K562 (cell line): ENCODE results near the gene TUT7. TPM values are rescaled to one million over a fixed set of nuclear protein-coding genes. Genes with fewer than 3 reads are reported as not detected.

Source experiments
- HMGN3 ChIP-seq: IDR thresholded peaks from 2 replicates; pipeline ENCODE4 v1.6.1; 2011; ENCODE audit warnings: borderline replicate concordance, low read depth, mild to moderate bottlenecking, mixed read lengths, low read length; ENCODE audit not compliant: insufficient read length; ENCODE audit errors: extremely low read depth
- HNRNPK ChIP-seq: fragments of 200-400 bp; formaldehyde crosslinking; IDR thresholded peaks from one replicate; pipeline ENCODE4 v1.6.1; 2018; ENCODE audit warnings: mild to moderate bottlenecking, low read depth, low read length; ENCODE audit not compliant: poor library complexity, severe bottlenecking
- KAT7 ChIP-seq: sonication (generic); formaldehyde crosslinking; IDR thresholded peaks from 2 replicates; pipeline ENCODE4 v1.8.0; 2022; ENCODE audit warnings: missing genetic modification reagents, mild to moderate bottlenecking, borderline replicate concordance
- KDM4B ChIP-seq, 2 experiments: fragments of 450-650 bp in 1 of 2; sonication (generic) in 1 of 2; IDR thresholded peaks; 2 replicates each; pipeline ENCODE4 v1.6.1; 2016 to 2017; ENCODE audit warnings: borderline replicate concordance in 2 of 2, antibody characterized with exemption in 1 of 2, low read depth in 1 of 2, mild to moderate bottlenecking in 1 of 2
- NFE2 ChIP-seq: IDR thresholded peaks from 2 replicates; pipeline ENCODE4 v1.6.1; 2014; ENCODE audit warnings: antibody characterized with exemption, low read depth
- TCF15 ChIP-seq: fragments of 250-450 bp; sonication (Bioruptor Pico); IDR thresholded peaks from 2 replicates; pipeline ENCODE4 v1.8.0; 2022; ENCODE audit warnings: moderate library complexity, mild to moderate bottlenecking, inconsistent platforms
- XRCC4 ChIP-seq: IDR thresholded peaks from one replicate; pipeline ENCODE4 v1.6.1; 2011; ENCODE audit not compliant: insufficient read depth, insufficient read length; ENCODE audit errors: extremely low read depth
- ZFPM2 ChIP-seq: fragments of 250-450 bp; sonication (Bioruptor Pico); IDR thresholded peaks from 2 replicates; pipeline ENCODE4 v1.5.1; 2022; ENCODE audit warnings: mild to moderate bottlenecking
- ZNF316 ChIP-seq: fragments of 450-650 bp; IDR thresholded peaks from 2 replicates; pipeline ENCODE4 v1.6.1; 2016
- ZNF785 ChIP-seq: fragments of 250-450 bp; sonication (Bioruptor Pico); IDR thresholded peaks from 2 replicates; pipeline ENCODE4 v1.4.0; 2020; ENCODE audit warnings: mild to moderate bottlenecking
- polyA plus RNA-seq, 8 experiments: library from polyadenylated mRNA; depleted of rRNA in 4 of 8; stranded (reverse) in 5 of 8; unstranded in 3 of 8; fragments of >200 nt; fragmentation: Nextera tagmentation in 2 of 8; fragmentation: Illumina TruSeq in 1 of 8; extraction: Ambion mirVana in 2 of 8; extraction: Trizol in 1 of 8; gene quantifications; 2 replicates each; pipeline versions ENCODE4 v1.2.1 to v1.2.3, GENCODE V29; 2011 to 2014; ENCODE audit warnings: inconsistent platforms in 1 of 8, missing spikeins in 1 of 8
- total RNA-seq, 7 experiments: library from RNA; depleted of rRNA in 6 of 7; stranded (reverse); fragments of >200 nt in 6 of 7; fragmentation: Illumina TruSeq in 2 of 7; extraction: Trizol in 2 of 7; gene quantifications; 2 replicates each; pipeline versions ENCODE4 v1.2.1 to v1.2.3, GENCODE V29; 2011 to 2021; ENCODE audit warnings: low replicate concordance in 1 of 7
- TF ChIP-seq, protein P1 (sequence below), 2 experiments: fragments of 250-450 bp in 1 of 2; fragments of 450-650 bp in 1 of 2; sonication (Bioruptor Pico) in 1 of 2; IDR thresholded peaks; 2 replicates each; pipeline versions ENCODE4 v1.6.1 to v1.8.0; 2016 to 2021; ENCODE audit warnings: mild to moderate bottlenecking in 2 of 2, moderate library complexity in 2 of 2, missing compliant biosample characterization in 1 of 2, missing genetic modification characterization in 1 of 2
- TF ChIP-seq, protein P2 (sequence below): fragments of 250-450 bp; sonication (Bioruptor Pico); IDR thresholded peaks from 2 replicates; pipeline ENCODE4 v1.4.0; 2020; ENCODE audit warnings: mild to moderate bottlenecking

TUT7 gene
- total and polyA plus RNA-seq, 9 of the 15 experiments (the other 6 are each of a cell fraction or from before 2014, with no cell fraction given): 5.9 to 26.9 (median 15.2) TPM

DNA sequence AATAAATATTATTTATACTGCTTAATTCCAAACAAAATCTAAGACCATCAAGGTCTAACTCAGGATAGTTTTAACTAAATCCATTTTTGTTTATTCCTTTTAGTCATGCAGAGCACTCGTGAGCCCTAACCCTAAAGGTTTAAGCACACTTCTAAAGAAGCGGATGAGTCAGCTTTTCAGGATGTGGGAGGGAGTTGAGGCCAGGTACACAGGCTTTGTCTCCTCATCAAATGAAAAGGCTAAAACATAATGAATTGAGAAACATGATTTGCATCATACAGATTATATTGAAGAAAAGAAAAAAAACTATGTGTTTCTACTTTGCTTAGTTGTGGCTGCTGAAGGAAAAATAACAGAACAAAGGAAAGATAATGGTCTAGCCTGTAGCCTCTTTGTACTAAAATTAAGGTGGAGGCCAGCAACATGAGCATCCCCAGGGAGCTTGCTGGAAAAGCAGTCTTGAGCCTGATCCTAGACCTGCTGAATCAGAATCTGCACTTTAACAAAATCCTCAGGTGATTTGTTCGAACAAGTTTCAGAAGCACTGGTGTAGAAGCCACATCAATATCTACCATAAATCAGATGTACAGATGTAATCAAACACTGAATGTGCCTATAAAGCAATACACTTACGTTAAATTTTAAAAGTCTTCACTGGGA lies 50.8 kb downstream of the TUT7 start (continued):
- TF ChIP-seq, protein P1, sequence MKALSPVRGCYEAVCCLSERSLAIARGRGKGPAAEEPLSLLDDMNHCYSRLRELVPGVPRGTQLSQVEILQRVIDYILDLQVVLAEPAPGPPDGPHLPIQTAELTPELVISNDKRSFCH (CRISPR knock-in tag; IDR thresholded peaks at IDR 0.05): no peak
- TF ChIP-seq, protein P1 (tag; IDR thresholded peaks at IDR 0.05): no peak
- TF ChIP-seq, protein P2, sequence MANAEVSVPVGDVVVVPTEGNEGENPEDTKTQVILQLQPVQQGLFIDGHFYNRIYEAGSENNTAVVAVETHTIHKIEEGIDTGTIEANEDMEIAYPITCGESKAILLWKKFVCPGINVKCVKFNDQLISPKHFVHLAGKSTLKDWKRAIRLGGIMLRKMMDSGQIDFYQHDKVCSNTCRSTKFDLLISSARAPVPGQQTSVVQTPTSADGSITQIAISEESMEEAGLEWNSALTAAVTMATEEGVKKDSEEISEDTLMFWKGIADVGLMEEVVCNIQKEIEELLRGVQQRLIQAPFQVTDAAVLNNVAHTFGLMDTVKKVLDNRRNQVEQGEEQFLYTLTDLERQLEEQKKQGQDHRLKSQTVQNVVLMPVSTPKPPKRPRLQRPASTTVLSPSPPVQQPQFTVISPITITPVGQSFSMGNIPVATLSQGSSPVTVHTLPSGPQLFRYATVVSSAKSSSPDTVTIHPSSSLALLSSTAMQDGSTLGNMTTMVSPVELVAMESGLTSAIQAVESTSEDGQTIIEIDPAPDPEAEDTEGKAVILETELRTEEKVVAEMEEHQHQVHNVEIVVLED: no peak
- no peak for TF ChIP-seq HNRNPK
- TF ChIP-seq ZNF316: peak; percentile 62
- TF ChIP-seq ZFPM2 (CRISPR knock-in tag): no peak
- 0 out of 2 replicates have a peak, but pooled peaks have one; percentile 17 for TF ChIP-seq NFE2
- no peak for TF ChIP-seq ZNF785 (CRISPR knock-in tag)
- TF ChIP-seq KAT7 (CRISPR knock-in tag): no peak
- TF ChIP-seq KDM4B (IDR thresholded peaks at IDR 0.05; ENCODE audit: borderline replicate concordance in 2 of 2, low read depth in 1 of 2): no peak
- TF ChIP-seq HMGN3: no peak
- TF ChIP-seq XRCC4: no peak
- TF ChIP-seq TCF15 (CRISPR knock-in tag): no peak
- TF ChIP-seq, all 486 proteins: peak for 3
